Liver (tissue), 3 donors: ENCODE data around the gene HAUS5.

Experiments
- EGR1 ChIP-seq, 2 donors: IDR thresholded peaks; 2 replicates each; pipeline ENCODE4 v1.6.1; 2016 to 2018; ENCODE audit warnings: antibody characterized with exemption in 2 of 2, low read depth in 2 of 2
- FOXA1 ChIP-seq: IDR thresholded peaks from 2 replicates; pipeline ENCODE4 v1.6.1; 2016; ENCODE audit warnings: antibody characterized with exemption
- HNF4A ChIP-seq, 2 donors: conservative IDR thresholded peaks; 2 replicates each; pipeline ENCODE4 v1.6.1; 2016; ENCODE audit warnings: antibody characterized with exemption in 2 of 2, mild to moderate bottlenecking in 2 of 2
- HNF4G ChIP-seq: IDR thresholded peaks from 2 replicates; pipeline ENCODE4 v1.6.1; 2016; ENCODE audit warnings: antibody characterized with exemption
- RAD21 ChIP-seq, 2 donors: IDR thresholded peaks; 2 replicates each; pipeline ENCODE4 v1.6.1; 2016; ENCODE audit warnings: antibody characterized with exemption in 2 of 2, mild to moderate bottlenecking in 2 of 2
- REST ChIP-seq: IDR thresholded peaks from 2 replicates; pipeline ENCODE4 v1.6.1; 2016; ENCODE audit warnings: antibody characterized with exemption, mild to moderate bottlenecking
- RXRA ChIP-seq, 2 donors: IDR thresholded peaks; 2 replicates each; pipeline ENCODE4 v1.6.1; 2017 to 2018; ENCODE audit warnings: antibody characterized with exemption in 2 of 2, mild to moderate bottlenecking in 1 of 2
- SP1 ChIP-seq: IDR thresholded peaks from 2 replicates; pipeline ENCODE4 v1.6.1; 2018; ENCODE audit warnings: antibody characterized with exemption, mild to moderate bottlenecking
- TAF1 ChIP-seq: conservative IDR thresholded peaks from 2 replicates; pipeline ENCODE4 v1.6.1; 2016; ENCODE audit warnings: antibody characterized with exemption, mild to moderate bottlenecking
- YY1 ChIP-seq: IDR thresholded peaks from 2 replicates; pipeline ENCODE4 v1.6.1; 2016; ENCODE audit warnings: antibody characterized with exemption, mild to moderate bottlenecking
- TF ChIP-seq, protein P1 (sequence below): fragments of 150-350 bp; IDR thresholded peaks from 2 replicates; pipeline ENCODE4 v1.5.1; 2017; ENCODE audit warnings: improper control_type of control experiment, low read depth, low read length; ENCODE audit not compliant: missing input control
- TF ChIP-seq, protein P2 (sequence below): IDR thresholded peaks from 2 replicates; pipeline ENCODE4 v1.6.1; 2016; ENCODE audit warnings: antibody characterized with exemption
- TF ChIP-seq, protein P3 (sequence below): IDR thresholded peaks from 2 replicates; pipeline ENCODE4 v1.6.1; 2016; ENCODE audit warnings: antibody characterized with exemption
- donor health status: healthy.
- donor health status: healthy.

DNA sequence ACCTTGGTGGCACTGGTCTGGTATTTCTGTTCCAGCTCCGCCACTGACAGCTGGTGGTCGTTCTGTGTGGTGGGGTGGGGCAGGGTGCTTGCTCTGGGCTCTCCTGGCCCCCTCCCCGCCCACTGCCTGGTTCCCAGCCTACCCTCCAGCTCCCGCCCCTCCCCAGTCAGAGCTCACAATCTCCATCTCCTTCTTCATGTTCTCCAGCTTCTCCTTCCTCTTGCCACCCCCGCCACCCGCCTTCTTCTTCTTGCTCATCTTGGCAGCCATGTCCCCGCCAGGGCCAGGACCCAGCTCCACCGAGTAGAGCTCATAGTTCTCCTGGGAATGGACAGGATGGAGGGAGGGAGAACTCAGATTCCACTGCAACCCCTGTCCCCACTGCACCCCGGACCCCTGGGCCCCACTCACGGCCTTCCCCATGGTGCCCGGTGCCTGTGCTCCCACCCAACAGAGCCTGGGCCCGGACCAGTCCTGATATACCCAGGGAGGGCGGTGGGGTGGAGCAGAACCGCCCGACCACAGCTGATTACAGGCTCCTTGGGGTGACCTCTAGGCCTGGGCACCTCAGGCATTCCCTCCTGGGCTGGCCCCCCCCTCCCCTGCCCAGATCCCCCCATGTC is 49.2 kb upstream of the HAUS5 start, which contains the start of gene ATP4A:
- TF ChIP-seq, protein P1, sequence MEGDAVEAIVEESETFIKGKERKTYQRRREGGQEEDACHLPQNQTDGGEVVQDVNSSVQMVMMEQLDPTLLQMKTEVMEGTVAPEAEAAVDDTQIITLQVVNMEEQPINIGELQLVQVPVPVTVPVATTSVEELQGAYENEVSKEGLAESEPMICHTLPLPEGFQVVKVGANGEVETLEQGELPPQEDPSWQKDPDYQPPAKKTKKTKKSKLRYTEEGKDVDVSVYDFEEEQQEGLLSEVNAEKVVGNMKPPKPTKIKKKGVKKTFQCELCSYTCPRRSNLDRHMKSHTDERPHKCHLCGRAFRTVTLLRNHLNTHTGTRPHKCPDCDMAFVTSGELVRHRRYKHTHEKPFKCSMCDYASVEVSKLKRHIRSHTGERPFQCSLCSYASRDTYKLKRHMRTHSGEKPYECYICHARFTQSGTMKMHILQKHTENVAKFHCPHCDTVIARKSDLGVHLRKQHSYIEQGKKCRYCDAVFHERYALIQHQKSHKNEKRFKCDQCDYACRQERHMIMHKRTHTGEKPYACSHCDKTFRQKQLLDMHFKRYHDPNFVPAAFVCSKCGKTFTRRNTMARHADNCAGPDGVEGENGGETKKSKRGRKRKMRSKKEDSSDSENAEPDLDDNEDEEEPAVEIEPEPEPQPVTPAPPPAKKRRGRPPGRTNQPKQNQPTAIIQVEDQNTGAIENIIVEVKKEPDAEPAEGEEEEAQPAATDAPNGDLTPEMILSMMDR = no peak
- no peak for TF ChIP-seq HNF4G
- no peak for TF ChIP-seq YY1
- TF ChIP-seq, protein P2, sequence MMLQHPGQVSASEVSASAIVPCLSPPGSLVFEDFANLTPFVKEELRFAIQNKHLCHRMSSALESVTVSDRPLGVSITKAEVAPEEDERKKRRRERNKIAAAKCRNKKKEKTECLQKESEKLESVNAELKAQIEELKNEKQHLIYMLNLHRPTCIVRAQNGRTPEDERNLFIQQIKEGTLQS = no peak
- TF ChIP-seq TAF1 = no peak
- no peak for TF ChIP-seq EGR1 (IDR thresholded peaks at IDR 0.05; ENCODE audit: low read depth in 2 of 2)
- TF ChIP-seq SP1 = no peak
- no peak for TF ChIP-seq RAD21 (IDR thresholded peaks at IDR 0.05)
- TF ChIP-seq RXRA (IDR thresholded peaks at IDR 0.05) = no peak
- TF ChIP-seq, protein P3, sequence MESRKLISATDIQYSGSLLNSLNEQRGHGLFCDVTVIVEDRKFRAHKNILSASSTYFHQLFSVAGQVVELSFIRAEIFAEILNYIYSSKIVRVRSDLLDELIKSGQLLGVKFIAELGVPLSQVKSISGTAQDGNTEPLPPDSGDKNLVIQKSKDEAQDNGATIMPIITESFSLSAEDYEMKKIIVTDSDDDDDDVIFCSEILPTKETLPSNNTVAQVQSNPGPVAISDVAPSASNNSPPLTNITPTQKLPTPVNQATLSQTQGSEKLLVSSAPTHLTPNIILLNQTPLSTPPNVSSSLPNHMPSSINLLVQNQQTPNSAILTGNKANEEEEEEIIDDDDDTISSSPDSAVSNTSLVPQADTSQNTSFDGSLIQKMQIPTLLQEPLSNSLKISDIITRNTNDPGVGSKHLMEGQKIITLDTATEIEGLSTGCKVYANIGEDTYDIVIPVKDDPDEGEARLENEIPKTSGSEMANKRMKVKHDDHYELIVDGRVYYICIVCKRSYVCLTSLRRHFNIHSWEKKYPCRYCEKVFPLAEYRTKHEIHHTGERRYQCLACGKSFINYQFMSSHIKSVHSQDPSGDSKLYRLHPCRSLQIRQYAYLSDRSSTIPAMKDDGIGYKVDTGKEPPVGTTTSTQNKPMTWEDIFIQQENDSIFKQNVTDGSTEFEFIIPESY = no peak
- no peak for TF ChIP-seq REST
- TF ChIP-seq FOXA1 = no peak
- TF ChIP-seq HNF4A (conservative IDR thresholded peaks at IDR 0.05) = no peak
